HG03521 (cell line): ENCODE results near the gene PITPNC1.
"Not testable (repeated sequence)": the region's sequence is repeated elsewhere in the genome, so short reads cannot be mapped to it uniquely, and the experiment has no call there.

ENCODE experiments used
- ATAC-seq: cut with Tn5 transposase; IDR thresholded peaks from one replicate; pipeline ENCODE4 v1.9.1; 2021; ENCODE audit warnings: mild to moderate bottlenecking, moderate library complexity; ENCODE audit not compliant: unreplicated experiment

PITPNC1 gene

DNA sequence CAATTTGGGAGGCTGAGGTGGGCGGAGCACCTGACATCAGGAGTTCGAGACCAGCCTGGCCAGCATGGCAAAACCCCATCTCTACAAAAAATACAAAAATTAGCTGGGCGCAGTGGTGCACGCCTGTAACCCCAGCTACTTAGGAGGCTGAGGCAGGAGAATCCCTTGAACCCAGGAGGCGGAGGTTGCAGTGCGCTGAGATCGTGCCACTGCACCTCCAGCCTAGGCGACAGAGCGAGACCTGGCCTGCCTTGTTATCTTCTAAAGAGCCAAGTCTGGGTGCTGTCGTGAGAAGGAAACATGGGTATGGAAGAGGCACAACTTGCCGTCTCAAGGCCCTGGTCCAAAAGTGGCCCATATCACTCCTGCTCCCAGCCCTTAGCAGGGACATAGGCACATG lies 103.9 kb downstream of the PITPNC1 start:
- not testable (repeated sequence) for ATAC-seq

- no peak for ATAC-seq
Measured at GRCh38 chr17:67481808-67482207, 104.7 kb downstream of the PITPNC1 start.

- ATAC-seq = no peak
Measured at GRCh38 chr17:67482764-67483163, 105.7 kb downstream of the PITPNC1 start.

DNA sequence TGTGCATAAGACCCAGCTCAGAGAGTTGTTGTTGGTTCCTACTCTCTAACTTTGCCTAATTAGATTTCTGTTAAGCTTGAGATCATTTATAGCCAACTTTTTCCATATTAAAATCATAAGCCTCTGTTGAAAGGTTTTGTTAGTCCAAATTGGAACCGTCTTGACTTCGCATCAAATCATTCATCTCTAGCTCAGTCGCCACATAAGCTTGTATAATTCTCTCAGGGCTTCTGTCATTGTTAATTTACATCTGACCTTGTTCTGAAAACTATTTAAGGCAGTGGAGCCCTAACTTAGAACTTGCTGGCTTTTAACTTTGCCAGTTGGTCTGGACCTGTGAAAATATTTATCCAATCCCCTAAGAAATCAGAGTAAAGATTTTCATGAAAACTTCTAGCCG lies 107.2 kb downstream of the PITPNC1 start:
- no peak for ATAC-seq

GRCh38 chr17:67485666-67486065 lies 108.6 kb downstream of the PITPNC1 start:
- no peak for ATAC-seq

DNA sequence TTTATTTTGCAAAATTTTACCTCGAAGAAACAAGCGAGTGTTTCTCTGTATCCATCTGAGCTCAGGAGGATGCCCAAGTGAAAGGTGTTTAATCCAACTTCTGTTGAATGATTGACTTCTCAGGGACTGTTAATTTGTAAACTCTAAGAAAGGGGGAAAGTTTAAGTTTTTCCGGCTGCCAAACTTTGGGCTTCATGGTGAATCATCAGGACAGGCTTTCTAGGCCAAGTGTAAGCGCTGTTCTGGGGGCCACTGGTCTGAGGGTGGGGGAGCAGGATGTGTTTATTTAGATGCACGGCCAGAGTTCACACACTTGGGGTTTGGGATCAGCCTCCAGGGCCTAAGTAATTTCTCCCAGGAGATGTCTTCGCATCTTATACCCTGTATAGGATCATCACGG lies 110.4 kb downstream of the PITPNC1 start:
- ATAC-seq = no peak

- no peak for ATAC-seq
Measured at GRCh38 chr17:67488161-67488560, 111.1 kb downstream of the PITPNC1 start.

DNA sequence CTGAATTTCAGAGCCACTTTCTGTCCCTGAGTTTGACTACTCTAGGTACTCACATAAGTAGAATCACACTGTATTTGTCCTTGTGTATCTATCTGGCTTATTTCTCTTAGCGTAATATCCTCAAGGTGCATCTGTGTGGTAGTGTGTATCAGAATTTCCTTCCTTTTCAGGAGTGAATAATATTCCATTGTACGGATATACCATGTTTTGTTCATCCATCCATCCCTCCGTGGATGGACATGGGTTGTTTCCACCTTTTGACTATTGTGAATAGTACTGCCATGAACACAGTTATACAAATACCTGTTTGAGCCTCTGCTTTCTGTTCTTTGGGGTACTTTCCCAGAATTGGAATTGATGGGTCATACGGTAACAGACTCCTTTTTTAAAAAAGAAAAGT lies 111.7 kb downstream of the PITPNC1 start:
- ATAC-seq = no peak

DNA sequence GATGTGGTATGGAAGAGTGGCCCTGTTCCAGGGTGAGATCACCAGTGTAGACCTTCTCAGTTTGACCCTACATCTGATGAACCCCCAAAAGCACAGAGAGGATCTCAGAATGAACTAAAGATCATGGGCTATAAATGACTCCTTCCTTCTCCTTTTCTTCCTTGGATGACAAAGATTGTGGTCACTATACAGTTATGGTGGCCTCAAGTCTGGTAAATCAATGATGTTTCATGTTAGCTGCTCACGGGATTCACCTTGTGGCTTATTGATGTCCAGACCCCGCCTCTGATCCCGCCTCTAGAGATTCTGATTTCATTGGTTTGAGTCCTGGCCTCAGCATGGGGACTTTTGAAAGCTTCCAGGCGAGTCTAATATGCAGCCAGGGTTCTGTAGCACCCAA lies 112.2 kb downstream of the PITPNC1 start:
- no peak for ATAC-seq

DNA sequence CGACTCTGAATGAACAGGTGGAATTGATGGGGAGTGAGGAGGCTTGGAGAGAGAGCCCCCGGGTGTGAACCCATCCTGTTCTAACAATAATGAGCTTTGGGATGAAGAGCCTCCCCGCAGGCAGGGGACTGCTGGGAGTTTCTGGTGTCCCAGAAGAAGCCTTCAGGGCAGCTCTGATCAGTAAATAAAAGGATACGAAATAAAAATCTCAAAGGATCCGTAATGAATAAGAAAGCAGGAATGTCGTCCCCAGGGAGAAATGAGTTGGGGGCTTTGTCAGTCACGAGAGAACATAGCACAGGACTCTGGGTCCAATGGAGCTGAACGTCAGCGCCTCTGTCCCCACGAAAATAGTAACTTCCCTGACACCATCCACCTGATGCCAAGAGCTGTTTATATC lies 113.4 kb downstream of the PITPNC1 start:
- no peak for ATAC-seq

GRCh38 chr17:67491009-67491680 lies 114.1 kb downstream of the PITPNC1 start:
- ATAC-seq = no peak

- no peak for ATAC-seq
Measured at GRCh38 chr17:67491681-67492024, 114.6 kb downstream of the PITPNC1 start.

GRCh38 chr17:67492251-67492740 lies 115.2 kb downstream of the PITPNC1 start:
- ATAC-seq = no peak

GRCh38 chr17:67492824-67493517 lies 115.9 kb downstream of the PITPNC1 start:
- no peak for ATAC-seq

- no peak for ATAC-seq
Measured at GRCh38 chr17:67493812-67494211, 116.7 kb downstream of the PITPNC1 start.

GRCh38 chr17:67495534-67495933 lies 118.5 kb downstream of the PITPNC1 start:
- ATAC-seq = not testable (repeated sequence)

DNA sequence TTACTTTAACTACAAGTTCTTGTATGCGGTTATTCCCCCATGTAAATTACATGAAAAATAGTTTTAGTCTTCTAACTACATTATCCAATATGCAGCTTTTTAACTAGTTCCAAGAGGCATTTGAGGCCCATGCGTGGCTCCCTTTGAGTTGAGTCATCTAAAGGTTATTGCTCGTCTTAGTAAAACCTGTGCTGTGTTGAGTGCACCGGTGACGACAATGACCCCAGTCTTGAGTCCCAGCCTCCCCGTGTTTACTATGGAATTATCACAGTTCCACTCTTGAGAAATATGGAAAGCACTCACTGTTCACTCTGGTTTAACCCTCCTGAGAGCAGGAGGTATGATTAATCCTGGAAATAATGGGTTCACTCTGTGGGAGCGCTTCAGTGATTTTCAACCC lies 119.2 kb downstream of the PITPNC1 start:
- ATAC-seq = no peak

- no peak for ATAC-seq
Measured at GRCh38 chr17:67499685-67500084, 122.6 kb downstream of the PITPNC1 start.

DNA sequence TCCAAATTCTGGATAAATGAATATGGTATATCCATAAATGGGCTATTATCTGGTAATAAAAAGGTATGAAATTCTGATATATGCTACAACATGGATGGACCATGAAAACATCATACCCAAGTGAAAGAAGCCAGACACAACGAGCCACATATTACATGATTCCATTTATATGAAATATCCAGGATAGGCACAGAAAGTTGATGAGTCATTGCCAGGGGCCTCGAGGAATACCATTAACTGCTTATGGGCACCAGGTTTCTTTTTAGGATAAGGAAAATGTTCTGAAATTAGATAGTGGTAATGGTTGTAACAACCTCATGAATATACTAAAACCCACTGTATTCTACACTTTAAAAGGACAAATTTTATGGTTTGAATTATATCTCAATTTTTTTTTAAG lies 123.2 kb downstream of the PITPNC1 start:
- no peak for ATAC-seq

GRCh38 chr17:67500677-67501300 lies 123.7 kb downstream of the PITPNC1 start:
- no peak for ATAC-seq

GRCh38 chr17:67502151-67502550 lies 125.1 kb downstream of the PITPNC1 start:
- ATAC-seq = no peak

GRCh38 chr17:67503184-67503583 lies 126.1 kb downstream of the PITPNC1 start:
- ATAC-seq = no peak
